Colonic mucosa (tissue), 4 donors: ENCODE measurements around the gene AFF3. TPM values are rescaled to one million over a fixed set of nuclear protein-coding genes. Genes with fewer than 3 reads are reported as not detected.

ENCODE experiments used
- DNase-seq: peaks from one replicate; pipeline ENCODE4 v3.0.0-alpha.2; 2020
- H3K27ac ChIP-seq: fragments of 200-600 bp; one replicate; pipeline ENCODE4 v1.8.0; 2021
- H3K27me3 ChIP-seq: fragments of 200-600 bp; one replicate; pipeline ENCODE4 v1.8.0; 2021
- H3K36me3 ChIP-seq: fragments of 200-600 bp; one replicate; pipeline ENCODE4 v1.8.0; 2021
- H3K4me1 ChIP-seq: fragments of 200-600 bp; one replicate; pipeline ENCODE4 v1.8.0; 2021; ENCODE audit warnings: mild to moderate bottlenecking
- H3K4me3 ChIP-seq: fragments of 200-600 bp; one replicate; pipeline ENCODE4 v1.8.0; 2021
- H3K9ac ChIP-seq, 2 donors: one replicate each; pipeline ENCODE4 v1.7.0; 2013; ENCODE audit warnings: control low read depth in 2 of 2, low read depth in 2 of 2, low read length in 2 of 2
- H3K9me3 ChIP-seq: fragments of 200-600 bp; one replicate; pipeline ENCODE4 v1.8.0; 2021
- CTCF ChIP-seq: fragments of 200-600 bp; IDR thresholded peaks from one replicate; pipeline ENCODE4 v1.8.0; 2022; ENCODE audit warnings: antibody characterized with exemption, mild to moderate bottlenecking
- intact Hi-C: fragments of 100-400 bp; cut with DNase I; formaldehyde crosslinking; loops from one replicate; pipeline ENCODE4 v1.14.1; 2022
- total RNA-seq, 2 donors: library from RNA; stranded (reverse); fragmentation: NEBNext Ultra II Directional in 1 of 2; extraction: Animal tissue kit (Norgen Biotek cat#: 25700) in 1 of 2; gene quantifications; one replicate each; pipeline ENCODE4 v1.2.1, GENCODE V29; 2021
- donor health status: healthy.
- donor health status: DM: no; HTN: no; CAD: no.
- donor health status: DM: no; HTN: no; CAD: no.

Gene AFF3
- total RNA-seq, 2 donors from 2014 or later: 0.86 to 2.6 TPM

- intact Hi-C loops: no loop called here
- DNase-seq: no peak
- Histone ChIP-seq H3K27ac (no peak overlapping the region), H3K9me3 (no peaks in the 10 kb centered on the region), H3K9ac (no peak overlapping the region), H3K36me3 (no peaks in the 10 kb centered on the region), H3K4me1 (no peaks in the 10 kb centered on the region), H3K4me3 (no peak overlapping the region), H3K27me3 (no peaks in the 10 kb centered on the region)
- no peak for TF ChIP-seq CTCF
Measured at GRCh38 chr2:99789849-99790248, 352.5 kb downstream of the AFF3 start.

GRCh38 chr2:99787769-99788382, 354.5 kb downstream of the AFF3 start:
- no peaks in the 10 kb centered on the region for H3K36me3 ChIP-seq
- intact Hi-C loops: no loop called here
- H3K27ac ChIP-seq: no peak overlapping the region
- H3K9me3 ChIP-seq: no peaks in the 10 kb centered on the region
- H3K27me3 ChIP-seq: no peaks in the 10 kb centered on the region
- DNase-seq: no peak
- TF ChIP-seq CTCF: no peak
- H3K4me3 ChIP-seq: no peak overlapping the region
- H3K4me1 ChIP-seq: no peaks in the 10 kb centered on the region
- no peak overlapping the region for H3K9ac ChIP-seq

- H3K36me3 ChIP-seq: no peaks in the 10 kb centered on the region
- no peak overlapping the region for H3K4me3 ChIP-seq
- H3K9ac ChIP-seq: no peak overlapping the region
- intact Hi-C loops: no loop called here
- no peak for DNase-seq
- no peaks in the 10 kb centered on the region for H3K4me1 ChIP-seq
- no peaks in the 10 kb centered on the region for H3K9me3 ChIP-seq
- H3K27ac ChIP-seq: no peak overlapping the region
- H3K27me3 ChIP-seq: no peaks in the 10 kb centered on the region
- TF ChIP-seq CTCF: no peak
Measured at GRCh38 chr2:99786636-99787390, 355.6 kb downstream of the AFF3 start.

GRCh38 chr2:99784946-99785345, 357.4 kb downstream of the AFF3 start:
- Histone ChIP-seq H3K27me3 (no peaks in the 10 kb centered on the region), H3K9me3 (no peaks in the 10 kb centered on the region), H3K4me3 (no peak overlapping the region), H3K36me3 (no peaks in the 10 kb centered on the region), H3K4me1 (no peaks in the 10 kb centered on the region), H3K9ac (no peak overlapping the region), H3K27ac (no peak overlapping the region)
- intact Hi-C loops: no loop called here
- DNase-seq: no peak
- TF ChIP-seq CTCF: no peak

- Histone ChIP-seq H3K36me3 (no peaks in the 10 kb centered on the region), H3K9ac (no peak overlapping the region), H3K27ac (no peak overlapping the region), H3K9me3 (no peaks in the 10 kb centered on the region), H3K4me3 (no peak overlapping the region), H3K27me3 (no peaks in the 10 kb centered on the region), H3K4me1 (no peaks in the 10 kb centered on the region)
- no peak for DNase-seq
- intact Hi-C loops: no loop called here
- TF ChIP-seq CTCF: no peak
Measured at GRCh38 chr2:99784282-99784681, 358.1 kb downstream of the AFF3 start.
